GM18505 (cell line): ENCODE results near the gene ITGAX.
"Not testable (repeated sequence)": the region's sequence is repeated elsewhere in the genome, so short reads cannot be mapped to it uniquely, and the experiment has no call there.

ENCODE experiments used
- ATAC-seq: cut with Tn5 transposase; IDR thresholded peaks from one replicate; pipeline ENCODE4 v1.9.1; 2021; ENCODE audit not compliant: unreplicated experiment
- POLR2A ChIP-seq: IDR thresholded peaks from 4 replicates; pipeline ENCODE4 v1.6.1; 2011; ENCODE audit warnings: borderline replicate concordance; ENCODE audit not compliant: insufficient read depth, insufficient read length; ENCODE audit errors: extremely low read depth

ITGAX gene

DNA sequence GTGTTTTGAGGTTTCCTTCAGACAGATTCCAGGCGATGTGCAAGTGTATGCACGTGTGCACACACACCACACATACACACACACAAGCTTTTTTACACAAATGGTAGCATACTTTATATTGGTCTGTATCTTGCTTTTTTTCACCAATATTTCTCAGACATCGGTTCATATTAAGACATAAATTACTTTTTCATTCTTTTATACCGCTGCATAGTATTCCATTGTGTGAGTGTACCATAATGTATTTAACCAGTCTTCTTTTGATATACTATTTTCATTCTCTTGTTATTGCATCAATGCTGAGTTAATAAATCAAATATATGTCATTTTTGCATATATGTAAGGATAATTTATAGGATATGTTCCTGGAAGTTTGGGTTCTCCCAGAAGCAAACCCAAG lies 22.4 kb upstream of the ITGAX start:
- ATAC-seq = no peak
- no peak for TF ChIP-seq POLR2A

- ATAC-seq = peak; percentile 84
- no peak for TF ChIP-seq POLR2A
Observed at GRCh38 chr16:31333686-31334649, 21.0 kb upstream of the ITGAX start.

DNA sequence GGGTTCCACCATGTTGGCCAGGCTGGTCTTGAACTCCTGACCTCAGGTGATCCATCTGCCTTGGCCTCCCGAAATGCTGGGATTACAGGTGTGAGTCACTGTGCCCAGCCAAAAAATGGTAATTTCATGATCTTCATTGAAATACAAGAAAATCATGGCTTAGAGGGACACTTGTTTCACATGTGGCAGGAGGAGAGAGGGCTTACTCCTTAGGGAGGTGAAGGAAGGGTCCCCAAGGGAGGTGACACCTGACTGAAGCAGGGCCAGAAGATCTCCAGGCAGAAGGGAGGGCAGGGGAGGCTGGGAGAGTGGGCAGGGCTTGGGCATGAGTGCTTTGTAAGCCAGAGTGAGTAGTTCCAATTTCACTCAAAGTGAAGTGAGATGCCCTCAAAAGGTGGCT lies 20.0 kb upstream of the ITGAX start:
- TF ChIP-seq POLR2A = no peak
- ATAC-seq = no peak

DNA sequence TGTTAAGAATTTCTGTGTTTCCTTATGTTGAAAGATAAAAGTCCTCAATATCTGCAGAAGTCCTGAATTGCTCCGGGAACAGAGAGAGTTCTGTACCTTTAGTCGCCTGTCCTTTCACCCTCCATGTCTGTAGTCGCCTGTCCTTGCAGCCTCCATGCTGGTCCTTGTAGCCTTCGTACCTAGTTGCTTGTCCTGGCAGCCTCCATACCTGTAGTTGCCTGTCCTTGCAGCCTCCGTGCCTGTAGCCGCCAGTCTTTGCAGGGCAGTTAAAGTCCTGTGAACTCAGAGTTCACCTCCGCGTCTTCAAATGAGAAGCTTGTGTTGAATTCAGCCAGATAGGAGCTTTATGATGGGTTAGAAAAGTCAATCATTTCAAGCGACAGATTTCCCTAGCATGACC lies 19.5 kb upstream of the ITGAX start:
- TF ChIP-seq POLR2A = no peak
- ATAC-seq = no peak

DNA sequence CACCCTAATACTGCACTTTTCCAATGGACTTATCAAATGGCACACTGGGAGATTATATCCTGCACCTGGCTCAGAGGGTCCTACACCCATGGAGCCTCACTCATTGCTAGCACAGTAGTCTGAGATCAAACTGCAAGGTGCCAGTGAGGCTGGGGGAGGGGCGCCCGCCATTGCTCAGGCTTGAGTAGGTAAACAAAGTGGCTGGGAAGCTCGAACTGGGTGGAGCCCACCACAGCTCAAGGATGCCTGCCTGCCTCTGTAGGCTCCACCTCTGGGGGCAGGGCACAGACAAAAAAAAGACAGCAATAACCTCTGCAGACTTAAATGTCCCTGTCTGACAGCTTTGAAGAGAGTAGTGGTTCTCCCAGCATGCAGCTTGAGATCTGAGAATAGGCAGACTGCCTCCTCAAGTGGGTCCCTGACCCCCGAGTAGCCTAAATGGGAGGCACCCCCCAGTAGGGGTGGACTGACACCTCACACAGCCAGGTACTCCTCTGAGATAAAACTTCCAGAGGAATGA lies 16.8 kb upstream of the ITGAX start:
- ATAC-seq = not testable (repeated sequence)

DNA sequence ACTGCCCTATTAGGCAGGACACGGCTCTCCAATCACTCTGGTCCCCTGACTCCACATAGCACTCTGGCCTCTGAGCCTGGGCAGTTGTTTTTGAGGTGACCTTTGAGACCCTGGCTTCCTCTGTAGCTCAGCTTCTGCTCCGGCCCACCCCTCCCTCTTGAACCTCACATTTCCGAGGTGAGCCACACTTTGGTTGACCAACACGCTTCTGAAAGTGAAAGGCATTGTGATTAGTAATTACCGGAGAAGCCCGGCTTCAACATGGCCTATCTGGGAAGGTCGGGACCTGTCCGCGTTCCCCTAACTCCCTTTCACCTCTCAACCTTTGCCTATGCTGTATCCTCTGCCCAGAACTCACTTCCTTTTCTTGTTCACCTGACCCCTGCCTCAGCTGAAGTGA lies 10.3 kb upstream of the ITGAX start:
- no peak for TF ChIP-seq POLR2A
- peak; percentile 64 for ATAC-seq

- no peak for TF ChIP-seq POLR2A
Observed at GRCh38 chr16:31347445-31347844, 7.5 kb upstream of the ITGAX start.

DNA sequence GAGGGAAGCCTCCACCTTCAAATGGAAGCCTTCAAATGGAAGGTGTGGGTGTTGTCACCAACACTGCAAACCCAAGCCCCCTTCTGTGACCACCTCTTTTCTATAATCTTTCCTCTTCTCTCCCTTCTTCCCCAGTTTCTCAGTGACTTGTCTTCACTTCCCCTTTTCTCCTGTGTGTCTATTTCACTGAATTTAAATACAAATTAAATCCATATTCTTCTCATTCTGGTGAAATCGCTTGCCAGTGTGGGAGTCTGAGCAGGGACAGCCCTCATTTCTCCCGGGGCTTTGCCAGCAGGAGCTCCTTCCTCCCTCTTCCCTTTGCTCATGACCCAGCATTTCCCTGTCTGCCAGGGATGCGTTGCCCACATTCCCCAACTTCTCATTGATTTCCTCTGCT lies 6.4 kb upstream of the ITGAX start:
- TF ChIP-seq POLR2A = no peak
- no peak for ATAC-seq

More at GRCh38 chr16:31347445-31347844, 7.5 kb upstream of the ITGAX start:
- no peak for ATAC-seq

DNA sequence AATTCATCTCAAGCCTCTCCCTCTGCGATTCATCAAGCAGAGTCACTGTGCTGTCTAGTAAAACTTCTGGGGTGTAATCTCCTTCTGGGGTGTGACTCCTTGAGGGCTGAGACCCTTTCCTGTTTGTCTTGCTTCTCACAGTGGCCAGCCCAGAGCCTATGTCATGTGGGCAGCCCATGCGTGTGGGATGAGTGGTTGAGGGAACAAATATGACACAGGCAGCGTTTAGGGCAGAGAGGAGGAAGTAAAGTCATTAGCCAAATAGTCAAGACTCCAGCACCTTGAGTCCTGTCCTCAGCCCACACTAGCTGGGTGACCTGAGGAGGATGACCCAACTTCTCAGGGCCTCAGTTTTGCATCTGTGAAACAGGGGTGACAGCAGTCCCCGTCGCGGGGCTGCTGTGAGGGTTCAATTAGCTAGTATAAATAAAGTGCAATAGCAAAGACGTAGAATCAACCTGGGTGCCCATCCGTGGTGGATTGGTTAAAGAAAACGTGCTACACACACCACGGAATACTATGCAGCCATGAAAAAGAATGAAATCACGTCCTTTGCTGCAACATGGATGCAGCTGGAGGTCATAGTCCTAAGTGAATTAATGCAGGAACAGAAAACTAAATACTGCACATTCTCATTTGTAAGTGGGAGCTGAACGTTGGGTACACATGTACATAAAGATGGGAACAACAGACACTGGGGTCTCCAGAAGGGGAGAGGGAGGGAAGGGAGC lies 4.5 kb upstream of the ITGAX start:
- TF ChIP-seq POLR2A = no peak
- no peak for ATAC-seq

- no peak for ATAC-seq
- no peak for TF ChIP-seq POLR2A
Observed at GRCh38 chr16:31351246-31351941, 3.6 kb upstream of the ITGAX start.

DNA sequence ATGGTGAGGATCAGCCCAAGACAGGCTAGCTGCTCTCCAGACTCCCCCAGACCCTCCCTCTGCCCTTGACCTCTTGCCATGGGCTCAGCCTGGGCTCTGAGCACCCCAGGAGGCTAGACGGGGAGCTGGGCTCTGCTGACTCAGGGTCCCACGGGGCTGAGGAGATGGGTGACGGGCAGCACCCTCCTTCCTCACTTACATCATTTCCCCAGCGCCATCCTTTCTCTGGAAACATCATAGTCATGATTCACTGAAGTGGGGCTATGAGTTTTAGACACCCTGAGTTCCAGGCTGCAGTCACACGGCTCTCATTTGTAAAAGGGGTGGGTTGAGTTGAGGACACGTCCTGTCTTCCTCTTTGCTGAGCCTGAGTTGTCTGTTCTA lies 3.0 kb upstream of the ITGAX start:
- no peak for ATAC-seq
- TF ChIP-seq POLR2A = no peak

GRCh38 chr16:31352376-31353115 lies 2.4 kb upstream of the ITGAX start:
- no peak for TF ChIP-seq POLR2A
- no peak for ATAC-seq

DNA sequence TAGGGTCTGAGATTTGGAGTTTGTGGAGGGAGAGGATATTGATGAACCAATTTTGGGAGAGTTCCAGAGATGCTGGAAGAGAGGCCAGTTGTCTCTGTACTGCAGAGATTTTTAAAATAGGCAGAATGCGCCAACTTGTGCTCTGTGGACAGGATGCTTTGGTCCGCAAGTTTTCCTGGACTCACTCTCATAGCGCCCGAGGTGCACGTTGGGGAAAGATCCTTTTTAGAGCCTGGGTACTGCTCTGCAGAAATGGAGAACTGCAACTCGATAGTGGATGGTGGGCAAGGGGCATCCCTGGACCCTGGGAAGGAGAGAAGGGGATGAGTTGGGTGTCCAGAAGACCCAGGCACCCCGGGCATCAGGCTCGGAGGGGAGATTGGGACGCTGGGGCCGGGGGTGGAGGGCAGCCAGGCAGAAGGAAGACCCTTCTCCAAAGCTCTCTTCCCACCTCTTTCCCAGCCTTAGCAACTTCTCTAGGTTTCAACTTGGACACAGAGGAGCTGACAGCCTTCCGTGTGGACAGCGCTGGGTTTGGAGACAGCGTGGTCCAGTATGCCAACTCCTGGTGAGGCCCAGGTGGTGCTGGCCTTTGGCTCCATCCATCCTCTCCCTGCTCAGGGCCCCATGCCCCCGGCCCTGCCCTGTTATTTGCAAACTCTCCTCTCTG lies 590 bp downstream of the ITGAX start:
- ATAC-seq = no peak

More for the DNA sequence above, 590 bp downstream of the ITGAX start:
- no peak for TF ChIP-seq POLR2A
